ENCODE results near the gene PHLPP2. TPM values are rescaled to one million over a fixed set of nuclear protein-coding genes. Genes with fewer than 3 reads are reported as not detected.

The PHLPP2 gene
- total RNA-seq, 1 experiment from 2014 or later, result 4.4 TPM

GRCh38 chr16:71732587-71732986 is 8.1 kb upstream of the PHLPP2 start:
- Histone ChIP-seq H3K9me2 (replicated peaks; ENCODE audit: low read length) (no peaks in the 10 kb centered on the region), H3K9me3 (ENCODE audit: low read length) (no peaks in the 10 kb centered on the region), H3K27me3 (ENCODE audit: low read length) (no peaks in the 10 kb centered on the region), H3K27ac (ENCODE audit: low read length) (no peak overlapping the region), H3K4me1 (ENCODE audit: insufficient read depth, low read length) (no peaks in the 10 kb centered on the region), H3K79me2 (ENCODE audit: low read length) (no peaks in the 10 kb centered on the region), H2AFZ (ENCODE audit: low read length) (no peak overlapping the region), H3K4me2 (ENCODE audit: low read length) (no peak overlapping the region), H3K36me3 (ENCODE audit: low read depth, low read length) (peaks cover 37% of the 10 kb centered on the region), H3K4me3 (ENCODE audit: low read length) (no peak overlapping the region), H3F3A (ENCODE audit: low read length, unreplicated experiment) (no peaks in the 10 kb centered on the region), H3K9ac (ENCODE audit: low read length) (no peak overlapping the region), H4K20me1 (ENCODE audit: low read length) (no peaks in the 10 kb centered on the region)
- ChIA-PET POLR2A (ENCODE audit: unreplicated experiment) (no interaction called here), CTCF (no interaction called here)
- ATAC-seq (no peak), DNase-seq (no peak)
- BruUV-seq (replicated peaks), result no TSS peak
- TF ChIP-seq EZH2phosphoT487 (IDR thresholded peaks at IDR 0.05; ENCODE audit: borderline replicate concordance, low read length) (no peak), CTCF (conservative IDR thresholded peaks at IDR 0.05; ENCODE audit: low read depth, low read length) (no peak), EZH2 (IDR thresholded peaks at IDR 0.05; ENCODE audit: low read length, unreplicated experiment) (no peak)
- intact Hi-C loops (cut with micrococcal nuclease), result no loop called here

- no peak overlapping the region for H3K4me2 ChIP-seq (ENCODE audit: low read length)
- intact Hi-C loops (cut with micrococcal nuclease), result no loop called here
- TF ChIP-seq CTCF (conservative IDR thresholded peaks at IDR 0.05; ENCODE audit: low read depth, low read length), result no peak
- no peak for TF ChIP-seq EZH2phosphoT487 (IDR thresholded peaks at IDR 0.05; ENCODE audit: borderline replicate concordance, low read length)
- TF ChIP-seq EZH2 (IDR thresholded peaks at IDR 0.05; ENCODE audit: low read length, unreplicated experiment), result no peak
- ChIA-PET POLR2A (ENCODE audit: unreplicated experiment) (no interaction called here), CTCF (no interaction called here)
- H3K27ac ChIP-seq (ENCODE audit: low read length), result no peak overlapping the region
- no peaks in the 10 kb centered on the region for H3K9me3 ChIP-seq (ENCODE audit: low read length)
- H3K36me3 ChIP-seq (ENCODE audit: low read depth, low read length), result peaks cover 16% of the 10 kb centered on the region
- no peaks in the 10 kb centered on the region for H4K20me1 ChIP-seq (ENCODE audit: low read length)
- no peak overlapping the region for H2AFZ ChIP-seq (ENCODE audit: low read length)
- no TSS peak for BruUV-seq (replicated peaks)
- H3F3A ChIP-seq (ENCODE audit: low read length, unreplicated experiment), result no peaks in the 10 kb centered on the region
- H3K9ac ChIP-seq (ENCODE audit: low read length), result no peak overlapping the region
- DNase-seq (no peak), ATAC-seq (no peak)
- no peaks in the 10 kb centered on the region for H3K4me1 ChIP-seq (ENCODE audit: insufficient read depth, low read length)
- no peaks in the 10 kb centered on the region for H3K9me2 ChIP-seq (replicated peaks; ENCODE audit: low read length)
- no peaks in the 10 kb centered on the region for H3K79me2 ChIP-seq (ENCODE audit: low read length)
- no peaks in the 10 kb centered on the region for H3K27me3 ChIP-seq (ENCODE audit: low read length)
- no peak overlapping the region for H3K4me3 ChIP-seq (ENCODE audit: low read length)
Observed at GRCh38 chr16:71727551-71728324, 3.2 kb upstream of the PHLPP2 start.
